ENCODE measurements around the gene ZNF501. TPM values are rescaled to one million over a fixed set of nuclear protein-coding genes. Genes with fewer than 3 reads are reported as not detected.

Gene ZNF501
- polyA plus RNA-seq, 1 of the 3 experiments (the other 2 are of a cell fraction): 1.5 TPM

DNA sequence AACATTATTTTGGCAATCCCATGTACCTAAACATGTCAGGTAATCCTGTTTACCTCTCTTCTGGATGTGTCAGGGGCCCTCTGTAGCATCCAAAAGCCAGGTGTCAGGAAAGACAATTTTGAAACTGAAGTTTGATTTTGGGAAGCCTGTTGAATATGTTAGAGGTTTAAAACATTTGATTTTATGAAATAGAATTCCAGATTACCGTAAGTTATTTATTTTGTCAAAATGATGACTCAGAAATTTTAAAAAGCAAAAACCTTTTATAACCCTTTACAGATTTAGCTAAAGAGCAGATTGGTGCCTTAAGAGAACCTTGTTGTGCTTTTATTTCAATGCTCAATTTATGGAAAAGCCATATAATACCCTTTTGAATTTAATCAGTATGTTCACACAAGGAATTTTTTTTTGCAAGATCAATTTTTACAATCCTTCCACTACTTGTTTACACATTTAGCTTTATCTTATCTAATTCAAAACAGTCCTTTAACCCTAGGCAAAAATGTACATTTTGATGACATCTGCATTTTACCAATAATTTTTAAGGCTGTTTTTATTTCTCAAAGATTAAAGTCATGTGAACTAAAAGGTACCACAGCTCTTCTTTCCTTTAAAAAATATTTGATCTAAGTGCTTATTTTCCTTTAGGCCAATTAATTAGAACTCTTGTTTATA is 42.1 kb downstream of the ZNF501 start:
- Histone ChIP-seq H3K79me2 (ENCODE audit: insufficient read depth) (peaks cover 70% of the 10 kb centered on the region; the same call in 1 of the 2 replicates), H3K4me1 (ENCODE audit: control insufficient read depth in 1 of 2, insufficient read depth in 2 of 2, low read depth in 1 of 2, low read length in 1 of 2) (no peaks in the 10 kb centered on the region), H3K9me3 (peaks cover 18% of the 10 kb centered on the region; the same call in 1 of the 2 replicates), H4K20me1 (ENCODE audit: insufficient read depth) (no peaks in the 10 kb centered on the region), H3K4me2 (no peak overlapping the region), H3K9ac (no peak overlapping the region), H3K27me3 (ENCODE audit: insufficient read depth) (no peaks in the 10 kb centered on the region), H3K4me3 (ENCODE audit: low read depth in 2 of 2, low read length in 1 of 2) (no peak overlapping the region), H3K27ac (ENCODE audit: low read depth in 2 of 2, low read length in 1 of 2) (no peak overlapping the region), H3K9me2 (no peaks in the 10 kb centered on the region), H3F3A (replicated peaks; ENCODE audit: insufficient read depth) (no peaks in the 10 kb centered on the region), H3K36me3 (replicated peaks in 1 of 2; ENCODE audit: control insufficient read depth in 1 of 2, insufficient read depth in 2 of 2, low read length in 1 of 2) (peaks cover 0 to 23% of the 10 kb centered on the region in 2 experiments), H2AFZ (ENCODE audit: low read depth) (no peak overlapping the region)
- no peak for TF ChIP-seq RFX5 (IDR thresholded peaks at IDR 0.05; ENCODE audit: low read length)
- no peak for TF ChIP-seq ELF1 (IDR thresholded peaks at IDR 0.05)
- TF ChIP-seq FOSL2 (IDR thresholded peaks at IDR 0.05; ENCODE audit: borderline replicate concordance, low read depth): no peak
- no peak for TF ChIP-seq RXRA (IDR thresholded peaks at IDR 0.05; ENCODE audit: borderline replicate concordance, low read depth)
- no peak for TF ChIP-seq TEAD4 (IDR thresholded peaks at IDR 0.05; ENCODE audit: borderline replicate concordance, insufficient read depth)
- DNase-seq: no peak
- ChIA-PET CTCF (interaction anchor here (1.8 kb wide), 1 partner anchor 9 kb away, joined by 7 read pairs; the partner anchor contains the start of genes KIAA1143 and KIF15), POLR2A (no interaction called here)
- 100% methylated on average over 1 of the region's 1 CpG for WGBS (ENCODE audit: low lambda C conversion rate)

DNA sequence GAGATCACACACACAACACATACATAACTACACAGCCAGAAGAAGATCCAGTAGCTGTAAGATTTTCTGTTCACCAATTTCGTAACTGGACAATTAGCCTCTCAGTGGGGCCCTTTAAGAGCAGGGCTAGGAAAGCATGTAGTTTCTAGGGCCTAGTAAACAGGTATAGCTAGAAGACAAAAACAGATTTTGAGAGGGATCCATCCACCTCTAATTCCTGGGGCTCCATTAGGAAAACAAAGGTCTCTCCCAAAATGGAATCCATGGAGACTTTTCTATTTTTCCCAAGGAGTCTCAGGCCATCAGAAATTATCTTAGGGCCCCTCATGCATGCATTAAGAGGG is 42.6 kb downstream of the ZNF501 start:
- ChIA-PET POLR2A (no interaction called here), CTCF (interaction anchor here (1.1 to 1.8 kb wide), 2 partner anchors 10 to 53 kb away, joined by 3 to 7 read pairs; partner anchors contain the start of genes KIAA1143 and KIF15)
- TF ChIP-seq JUND (IDR thresholded peaks at IDR 0.05) (no peak), REST (IDR thresholded peaks at IDR 0.05; ENCODE audit: low read depth, low read length) (no peak), RCOR1 (IDR thresholded peaks at IDR 0.05; ENCODE audit: low read length) (no peak), MXI1 (IDR thresholded peaks at IDR 0.05; ENCODE audit: low read depth, low read length) (no peak), TEAD4 (IDR thresholded peaks at IDR 0.05; ENCODE audit: borderline replicate concordance, insufficient read depth) (no peak), SIN3A (IDR thresholded peaks at IDR 0.05; ENCODE audit: borderline replicate concordance, low read depth, low read length) (no peak), ELF1 (IDR thresholded peaks at IDR 0.05) (no peak), TAF1 (IDR thresholded peaks at IDR 0.05; ENCODE audit: borderline replicate concordance, low read depth, low read length) (no peak), MEF2A (IDR thresholded peaks at IDR 0.05; ENCODE audit: borderline replicate concordance, low read depth) (no peak), GABPA (IDR thresholded peaks at IDR 0.05; ENCODE audit: low read depth) (no peak), SMC3 (IDR thresholded peaks at IDR 0.05; ENCODE audit: low read depth, low read length) (no peak), TCF12 (IDR thresholded peaks at IDR 0.05) (no peak), NFIC (IDR thresholded peaks at IDR 0.05; ENCODE audit: borderline replicate concordance) (no peak), FOXJ3 (CRISPR knock-in tag; IDR thresholded peaks at IDR 0.05) (no peak), FOSL2 (IDR thresholded peaks at IDR 0.05; ENCODE audit: borderline replicate concordance, low read depth) (no peak), RAD21 (IDR thresholded peaks at IDR 0.05; ENCODE audit: low read length) (no peak)
- TF ChIP-seq, protein P1, sequence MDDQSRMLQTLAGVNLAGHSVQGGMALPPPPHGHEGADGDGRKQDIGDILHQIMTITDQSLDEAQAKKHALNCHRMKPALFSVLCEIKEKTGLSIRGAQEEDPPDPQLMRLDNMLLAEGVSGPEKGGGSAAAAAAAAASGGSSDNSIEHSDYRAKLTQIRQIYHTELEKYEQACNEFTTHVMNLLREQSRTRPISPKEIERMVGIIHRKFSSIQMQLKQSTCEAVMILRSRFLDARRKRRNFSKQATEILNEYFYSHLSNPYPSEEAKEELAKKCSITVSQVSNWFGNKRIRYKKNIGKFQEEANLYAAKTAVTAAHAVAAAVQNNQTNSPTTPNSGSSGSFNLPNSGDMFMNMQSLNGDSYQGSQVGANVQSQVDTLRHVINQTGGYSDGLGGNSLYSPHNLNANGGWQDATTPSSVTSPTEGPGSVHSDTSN (IDR thresholded peaks at IDR 0.05): no peak
- TF ChIP-seq, protein P2, sequence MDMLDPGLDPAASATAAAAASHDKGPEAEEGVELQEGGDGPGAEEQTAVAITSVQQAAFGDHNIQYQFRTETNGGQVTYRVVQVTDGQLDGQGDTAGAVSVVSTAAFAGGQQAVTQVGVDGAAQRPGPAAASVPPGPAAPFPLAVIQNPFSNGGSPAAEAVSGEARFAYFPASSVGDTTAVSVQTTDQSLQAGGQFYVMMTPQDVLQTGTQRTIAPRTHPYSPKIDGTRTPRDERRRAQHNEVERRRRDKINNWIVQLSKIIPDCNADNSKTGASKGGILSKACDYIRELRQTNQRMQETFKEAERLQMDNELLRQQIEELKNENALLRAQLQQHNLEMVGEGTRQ (IDR thresholded peaks at IDR 0.05; ENCODE audit: borderline replicate concordance, low read depth, low read length): no peak
- Histone ChIP-seq H3K27ac (ENCODE audit: low read depth in 2 of 2, low read length in 1 of 2) (no peak overlapping the region), H3K36me3 (replicated peaks in 1 of 2; ENCODE audit: control insufficient read depth in 1 of 2, insufficient read depth in 2 of 2, low read length in 1 of 2) (peaks cover 0 to 27% of the 10 kb centered on the region in 2 experiments), H3K9ac (no peak overlapping the region), H3K27me3 (ENCODE audit: insufficient read depth) (no peaks in the 10 kb centered on the region), H3K4me3 (ENCODE audit: low read depth in 2 of 2, low read length in 1 of 2) (no peak overlapping the region), H4K20me1 (ENCODE audit: insufficient read depth) (no peaks in the 10 kb centered on the region), H3F3A (replicated peaks; ENCODE audit: insufficient read depth) (no peaks in the 10 kb centered on the region), H3K4me1 (ENCODE audit: control insufficient read depth in 1 of 2, insufficient read depth in 2 of 2, low read depth in 1 of 2, low read length in 1 of 2) (no peaks in the 10 kb centered on the region), H3K9me2 (no peaks in the 10 kb centered on the region), H2AFZ (ENCODE audit: low read depth) (no peak overlapping the region), H3K79me2 (ENCODE audit: insufficient read depth) (peaks cover 65% of the 10 kb centered on the region; the same call in 1 of the 2 replicates), H3K9me3 (peaks cover 18% of the 10 kb centered on the region; the same call in 1 of the 2 replicates), H3K4me2 (no peak overlapping the region)
- 100% methylated on average over 1 of the region's 1 CpG for WGBS (ENCODE audit: low lambda C conversion rate)
- no peak for DNase-seq
